Measurements from ENCODE around the gene AGTR1. TPM values are rescaled to one million over a fixed set of nuclear protein-coding genes. Genes with fewer than 3 reads are reported as not detected.

Gene AGTR1
- total and polyA plus RNA-seq, 11 donors, result 0.40 to 12.6 (median 1.2) TPM

GRCh38 chr3:148741219-148741618 lies 43.5 kb downstream of the AGTR1 start:
- no peak overlapping the region for H3K4me3 ChIP-seq
- H3K27ac ChIP-seq, result no peak overlapping the region
- TF ChIP-seq, protein P1, sequence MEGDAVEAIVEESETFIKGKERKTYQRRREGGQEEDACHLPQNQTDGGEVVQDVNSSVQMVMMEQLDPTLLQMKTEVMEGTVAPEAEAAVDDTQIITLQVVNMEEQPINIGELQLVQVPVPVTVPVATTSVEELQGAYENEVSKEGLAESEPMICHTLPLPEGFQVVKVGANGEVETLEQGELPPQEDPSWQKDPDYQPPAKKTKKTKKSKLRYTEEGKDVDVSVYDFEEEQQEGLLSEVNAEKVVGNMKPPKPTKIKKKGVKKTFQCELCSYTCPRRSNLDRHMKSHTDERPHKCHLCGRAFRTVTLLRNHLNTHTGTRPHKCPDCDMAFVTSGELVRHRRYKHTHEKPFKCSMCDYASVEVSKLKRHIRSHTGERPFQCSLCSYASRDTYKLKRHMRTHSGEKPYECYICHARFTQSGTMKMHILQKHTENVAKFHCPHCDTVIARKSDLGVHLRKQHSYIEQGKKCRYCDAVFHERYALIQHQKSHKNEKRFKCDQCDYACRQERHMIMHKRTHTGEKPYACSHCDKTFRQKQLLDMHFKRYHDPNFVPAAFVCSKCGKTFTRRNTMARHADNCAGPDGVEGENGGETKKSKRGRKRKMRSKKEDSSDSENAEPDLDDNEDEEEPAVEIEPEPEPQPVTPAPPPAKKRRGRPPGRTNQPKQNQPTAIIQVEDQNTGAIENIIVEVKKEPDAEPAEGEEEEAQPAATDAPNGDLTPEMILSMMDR (IDR thresholded peaks at IDR 0.05), result no peak
- no peak for TF ChIP-seq POLR2A (IDR thresholded peaks at IDR 0.05)
- no peaks in the 10 kb centered on the region for H3K36me3 ChIP-seq
- 91 to 94% (median 93%) methylated on average over 10 of the region's 10 CpGs for WGBS, 4 donors
- ATAC-seq, result no peak
- peaks cover 0 to under 1% (median 0%) of the 10 kb centered on the region in 12 donors for H3K4me1 ChIP-seq
- no peak for DNase-seq
- no peaks in the 10 kb centered on the region for H3K27me3 ChIP-seq
- intact Hi-C loops (cut with DNase I), result no loop called here
- H3K9me3 ChIP-seq, result no peaks in the 10 kb centered on the region

- H3K4me1 ChIP-seq, result no peaks in the 10 kb centered on the region
- DNase-seq (no peak), ATAC-seq (no peak)
- 83 to 87% (median 85%) methylated on average over 6 of the region's 6 CpGs for WGBS, 4 donors
- H3K4me3 ChIP-seq, result no peak overlapping the region
- no peak overlapping the region for H3K27ac ChIP-seq
- H3K9me3 ChIP-seq, result no peaks in the 10 kb centered on the region
- TF ChIP-seq, protein P1 (IDR thresholded peaks at IDR 0.05), result no peak
- no peak for TF ChIP-seq POLR2A (IDR thresholded peaks at IDR 0.05)
- no peaks in the 10 kb centered on the region for H3K36me3 ChIP-seq
- intact Hi-C loops (cut with DNase I), result no loop called here
- no peaks in the 10 kb centered on the region for H3K27me3 ChIP-seq
Observed at GRCh38 chr3:148742118-148742517, 44.4 kb downstream of the AGTR1 start.

GRCh38 chr3:148746053-148746452 lies 48.4 kb downstream of the AGTR1 start:
- ATAC-seq, result no peak
- intact Hi-C loops (cut with DNase I), result no loop called here
- H3K4me3 ChIP-seq, result no peak overlapping the region
- no peak for DNase-seq
- WGBS, 4 donors, result 93 to 96% (median 96%) methylated on average over 5 of the region's 5 CpGs
- no peaks in the 10 kb centered on the region for H3K4me1 ChIP-seq
- H3K27me3 ChIP-seq, result peaks cover 0 to 3% (median 0%) of the 10 kb centered on the region in 9 donors
- no peaks in the 10 kb centered on the region for H3K9me3 ChIP-seq
- no peaks in the 10 kb centered on the region for H3K36me3 ChIP-seq
- TF ChIP-seq, protein P1 (IDR thresholded peaks at IDR 0.05), result no peak
- no peak for TF ChIP-seq POLR2A (IDR thresholded peaks at IDR 0.05)
- no peak overlapping the region for H3K27ac ChIP-seq

DNA sequence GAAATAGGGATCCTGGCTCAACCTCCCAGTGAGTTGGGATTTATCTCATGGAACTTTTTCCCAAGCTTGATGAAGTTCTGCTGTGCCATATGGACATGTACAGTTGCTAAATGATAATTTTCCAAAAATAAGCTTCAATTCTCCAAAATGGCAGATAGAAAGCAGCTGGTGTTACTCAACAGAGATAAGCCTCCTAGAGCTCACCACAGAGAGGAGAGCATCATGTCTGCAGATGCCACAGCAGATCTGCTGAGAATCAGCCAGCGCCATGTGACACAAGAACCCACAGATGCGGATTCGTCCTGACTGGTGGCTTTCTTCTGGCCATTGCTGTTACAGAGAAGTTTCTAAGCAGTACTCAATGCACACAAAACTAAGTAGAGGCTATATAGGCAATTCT lies 50.6 kb downstream of the AGTR1 start:
- Histone ChIP-seq H3K27me3 (peaks cover 0 to 3% (median 0%) of the 10 kb centered on the region in 9 donors), H3K27ac (no peak overlapping the region), H3K4me1 (no peaks in the 10 kb centered on the region), H3K9me3 (no peaks in the 10 kb centered on the region), H3K4me3 (no peak overlapping the region), H3K36me3 (no peaks in the 10 kb centered on the region)
- ATAC-seq (no peak), DNase-seq (no peak)
- no peak for TF ChIP-seq POLR2A (IDR thresholded peaks at IDR 0.05)
- TF ChIP-seq, protein P1 (IDR thresholded peaks at IDR 0.05), result no peak
- intact Hi-C loops (cut with DNase I), result no loop called here
- 5 to 76% (median 66%) methylated on average over 3 of the region's 3 CpGs for WGBS, 4 donors

Data from heart left ventricle (tissue), 16 donors.